Measurements from ENCODE around the gene WWC1.

GRCh38 chr5:168415401-168415800 lies 124.0 kb downstream of the WWC1 start:
- TF ChIP-seq CTCF (IDR thresholded peaks at IDR 0.05 in 4 of 5, conservative IDR thresholded peaks at IDR 0.05 in 1 of 5) (no peak), POLR2A (IDR thresholded peaks at IDR 0.05) (no peak)
